HFFc6 (cell line): ENCODE data around the gene FAM117A. TPM values are rescaled to one million over a fixed set of nuclear protein-coding genes. Genes with fewer than 3 reads are reported as not detected.

Experiments used
- DNase-seq: peaks from one replicate; pipeline ENCODE4 v3.0.0-alpha.2; 2018
- H3K27ac Mint-ChIP-seq: 2 replicates; pipeline ENCODE4 v1.8.0; 2020; ENCODE audit warnings: mild to moderate bottlenecking, mixed read lengths
- H3K27me3 Mint-ChIP-seq: 2 replicates; pipeline ENCODE4 v1.8.0; 2021; ENCODE audit warnings: mild to moderate bottlenecking, moderate library complexity, mixed read lengths; ENCODE audit not compliant: insufficient read depth
- H3K36me3 Mint-ChIP-seq: 2 replicates; pipeline ENCODE4 v1.8.0; 2021; ENCODE audit warnings: low read depth, mixed read lengths
- H3K4me1 Mint-ChIP-seq: 2 replicates; pipeline ENCODE4 v1.8.0; 2020; ENCODE audit warnings: low read depth, mixed read lengths
- H3K4me3 Mint-ChIP-seq: 2 replicates; pipeline ENCODE4 v1.8.0; 2020; ENCODE audit warnings: mild to moderate bottlenecking, moderate library complexity, mixed read lengths
- H3K9me3 Mint-ChIP-seq: 2 replicates; pipeline ENCODE4 v1.8.0; 2020; ENCODE audit warnings: mild to moderate bottlenecking, mixed read lengths
- long read RNA-seq: library from polyadenylated mRNA; unstranded; transcript quantifications from one replicate; pipeline ENCODE4 v2.0.0, GENCODE V29; 2019
- total RNA-seq, 6 experiments: library from RNA; stranded (reverse); fragmentation: NEBNext Ultra II Directional; extraction: Animal tissue kit (Norgen Biotek cat#: 25700); gene quantifications; 2 replicates in 1 of 6; 3 replicates in 5 of 6; pipeline ENCODE4 v1.2.3, GENCODE V29; 2021
- TF ChIP-seq, protein P1 (sequence below): fragments of 200-600 bp; sonication (generic); IDR thresholded peaks from 2 replicates; pipeline ENCODE4 v1.5.0; 2021; ENCODE audit warnings: antibody characterized with exemption, mild to moderate bottlenecking

FAM117A gene, protein sequence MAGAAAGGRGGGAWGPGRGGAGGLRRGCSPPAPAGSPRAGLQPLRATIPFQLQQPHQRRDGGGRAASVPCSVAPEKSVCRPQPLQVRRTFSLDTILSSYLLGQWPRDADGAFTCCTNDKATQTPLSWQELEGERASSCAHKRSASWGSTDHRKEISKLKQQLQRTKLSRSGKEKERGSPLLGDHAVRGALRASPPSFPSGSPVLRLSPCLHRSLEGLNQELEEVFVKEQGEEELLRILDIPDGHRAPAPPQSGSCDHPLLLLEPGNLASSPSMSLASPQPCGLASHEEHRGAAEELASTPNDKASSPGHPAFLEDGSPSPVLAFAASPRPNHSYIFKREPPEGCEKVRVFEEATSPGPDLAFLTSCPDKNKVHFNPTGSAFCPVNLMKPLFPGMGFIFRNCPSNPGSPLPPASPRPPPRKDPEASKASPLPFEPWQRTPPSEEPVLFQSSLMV
- 1 to 10 TPM in 1 of 6 experiments, under 1 TPM in 5; 0.23 to 1.1 (median 0.57) TPM for total RNA-seq
- long read RNA-seq: 0 reads

GRCh38 chr17:49763735-49764558 is at the start of gene FAM117A:
TSS of gene FAM117A (minus strand) at chr17:49764131. CDS start at chr17:49764087, 44 bp downstream.
- Mint-ChIP-seq H3K36me3 (0 out of 2 replicates have a peak, but pooled peaks cover 6% of the 10 kb centered on the region), H3K4me1 (peaks cover 22% of the 10 kb centered on the region; the same call in 1 of the 2 replicates), H3K9me3 (no peaks in the 10 kb centered on the region), H3K4me3 (peak within 1 kb of the TSS; percentile 29), H3K27ac (no peak within 1 kb of the TSS), H3K27me3 (peaks cover 59% of the 10 kb centered on the region)
- peak; percentile 52 for DNase-seq
- TF ChIP-seq, protein P1, sequence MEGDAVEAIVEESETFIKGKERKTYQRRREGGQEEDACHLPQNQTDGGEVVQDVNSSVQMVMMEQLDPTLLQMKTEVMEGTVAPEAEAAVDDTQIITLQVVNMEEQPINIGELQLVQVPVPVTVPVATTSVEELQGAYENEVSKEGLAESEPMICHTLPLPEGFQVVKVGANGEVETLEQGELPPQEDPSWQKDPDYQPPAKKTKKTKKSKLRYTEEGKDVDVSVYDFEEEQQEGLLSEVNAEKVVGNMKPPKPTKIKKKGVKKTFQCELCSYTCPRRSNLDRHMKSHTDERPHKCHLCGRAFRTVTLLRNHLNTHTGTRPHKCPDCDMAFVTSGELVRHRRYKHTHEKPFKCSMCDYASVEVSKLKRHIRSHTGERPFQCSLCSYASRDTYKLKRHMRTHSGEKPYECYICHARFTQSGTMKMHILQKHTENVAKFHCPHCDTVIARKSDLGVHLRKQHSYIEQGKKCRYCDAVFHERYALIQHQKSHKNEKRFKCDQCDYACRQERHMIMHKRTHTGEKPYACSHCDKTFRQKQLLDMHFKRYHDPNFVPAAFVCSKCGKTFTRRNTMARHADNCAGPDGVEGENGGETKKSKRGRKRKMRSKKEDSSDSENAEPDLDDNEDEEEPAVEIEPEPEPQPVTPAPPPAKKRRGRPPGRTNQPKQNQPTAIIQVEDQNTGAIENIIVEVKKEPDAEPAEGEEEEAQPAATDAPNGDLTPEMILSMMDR: no peak

- no peak overlapping the region for H3K4me3 Mint-ChIP-seq
Observed at GRCh38 chr17:49809056-49809455, 45.1 kb upstream of the FAM117A start.

DNA sequence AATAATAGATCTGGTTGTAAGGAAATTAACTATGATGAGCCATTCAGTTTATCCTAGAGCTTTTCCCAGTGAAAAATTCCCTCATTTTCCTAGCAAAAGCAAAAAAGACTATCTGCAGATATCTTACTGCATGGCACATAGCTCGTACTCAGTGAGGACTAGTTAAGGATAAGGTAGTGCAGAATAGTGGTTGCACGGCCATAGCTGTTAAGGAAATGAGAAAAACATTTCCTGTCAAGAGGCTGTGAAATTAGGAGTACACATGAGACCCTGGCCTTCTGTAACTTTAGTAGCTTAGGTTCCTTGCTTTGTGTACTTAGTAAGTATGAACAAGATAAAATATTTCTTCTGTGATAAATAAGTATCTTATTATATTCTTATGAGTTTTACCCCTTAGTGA is 34.8 kb upstream of the FAM117A start:
- Mint-ChIP-seq H3K27ac (no peak overlapping the region), H3K9me3 (no peaks in the 10 kb centered on the region), H3K36me3 (peaks cover 42% of the 10 kb centered on the region), H3K4me3 (no peak overlapping the region), H3K4me1 (peaks cover 11% of the 10 kb centered on the region), H3K27me3 (no peaks in the 10 kb centered on the region)
- TF ChIP-seq, protein P1: no peak
- DNase-seq: no peak

More at GRCh38 chr17:49809056-49809455, 45.1 kb upstream of the FAM117A start:
- no peaks in the 10 kb centered on the region for H3K9me3 Mint-ChIP-seq
- peaks cover 21% of the 10 kb centered on the region for H3K4me1 Mint-ChIP-seq
- no peak for DNase-seq
- TF ChIP-seq, protein P1: no peak
- H3K27ac Mint-ChIP-seq: no peak overlapping the region; the same call in 1 of the 2 replicates
- H3K27me3 Mint-ChIP-seq: no peaks in the 10 kb centered on the region
- H3K36me3 Mint-ChIP-seq: peaks cover 35% of the 10 kb centered on the region

DNA sequence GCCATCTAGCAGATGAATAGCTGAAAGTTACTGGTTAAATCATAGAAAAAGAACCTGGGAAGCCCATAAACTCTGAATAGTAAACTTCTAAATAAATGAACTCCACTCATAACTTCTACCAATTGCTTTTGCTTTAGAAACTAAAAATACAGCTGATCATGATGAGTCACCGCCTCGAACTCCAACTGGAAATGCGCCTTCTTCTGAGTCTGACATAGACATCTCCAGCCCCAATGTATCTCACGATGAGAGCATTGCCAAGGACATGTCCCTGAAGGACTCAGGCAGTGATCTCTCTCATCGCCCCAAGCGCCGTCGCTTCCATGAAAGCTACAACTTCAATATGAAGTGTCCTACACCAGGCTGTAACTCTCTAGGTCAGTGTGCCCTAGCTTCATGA is 34.3 kb upstream of the FAM117A start:
- H3K36me3 Mint-ChIP-seq: peaks cover 45% of the 10 kb centered on the region
- TF ChIP-seq, protein P1: no peak
- H3K27me3 Mint-ChIP-seq: no peaks in the 10 kb centered on the region; the same call in 1 of the 2 replicates
- H3K9me3 Mint-ChIP-seq: no peaks in the 10 kb centered on the region
- peaks cover 11% of the 10 kb centered on the region for H3K4me1 Mint-ChIP-seq
- H3K27ac Mint-ChIP-seq: no peak overlapping the region
- no peak for DNase-seq
- H3K4me3 Mint-ChIP-seq: no peak overlapping the region

DNA sequence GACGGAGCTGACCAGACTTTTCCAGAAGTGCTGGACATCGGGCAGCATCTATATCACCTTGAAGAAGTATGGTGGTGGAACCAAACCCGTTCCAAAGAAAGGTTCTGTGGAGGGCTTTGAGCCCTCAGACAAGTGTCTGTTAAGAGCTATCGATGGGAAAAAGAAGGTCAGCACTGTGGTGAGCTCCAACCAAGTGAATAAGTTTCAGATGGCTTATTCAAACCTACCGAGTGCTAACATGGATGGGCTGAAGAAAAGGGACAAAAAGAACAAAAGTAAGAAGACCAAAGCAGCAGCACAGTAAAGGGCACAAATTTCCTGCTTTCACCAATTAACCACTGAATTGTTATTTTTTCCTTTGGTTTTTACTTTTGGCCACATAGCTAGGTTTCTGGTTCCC is 31.4 kb upstream of the FAM117A start:
- H3K4me1 Mint-ChIP-seq: peaks cover 30% of the 10 kb centered on the region

More for the DNA sequence above, 31.4 kb upstream of the FAM117A start:
- H3K9me3 Mint-ChIP-seq: no peaks in the 10 kb centered on the region
- no peak for DNase-seq
- TF ChIP-seq, protein P1: no peak
- no peak overlapping the region for H3K4me3 Mint-ChIP-seq
- H3K36me3 Mint-ChIP-seq: peaks cover 43% of the 10 kb centered on the region
- no peak overlapping the region for H3K27ac Mint-ChIP-seq
- peaks cover 1% of the 10 kb centered on the region for H3K27me3 Mint-ChIP-seq
